ENCODE results near the gene IRAK1.

IRAK1 gene

GRCh38 chrX:154029439-154029838, 9.7 kb upstream of the IRAK1 start:
- TF ChIP-seq, protein P1, sequence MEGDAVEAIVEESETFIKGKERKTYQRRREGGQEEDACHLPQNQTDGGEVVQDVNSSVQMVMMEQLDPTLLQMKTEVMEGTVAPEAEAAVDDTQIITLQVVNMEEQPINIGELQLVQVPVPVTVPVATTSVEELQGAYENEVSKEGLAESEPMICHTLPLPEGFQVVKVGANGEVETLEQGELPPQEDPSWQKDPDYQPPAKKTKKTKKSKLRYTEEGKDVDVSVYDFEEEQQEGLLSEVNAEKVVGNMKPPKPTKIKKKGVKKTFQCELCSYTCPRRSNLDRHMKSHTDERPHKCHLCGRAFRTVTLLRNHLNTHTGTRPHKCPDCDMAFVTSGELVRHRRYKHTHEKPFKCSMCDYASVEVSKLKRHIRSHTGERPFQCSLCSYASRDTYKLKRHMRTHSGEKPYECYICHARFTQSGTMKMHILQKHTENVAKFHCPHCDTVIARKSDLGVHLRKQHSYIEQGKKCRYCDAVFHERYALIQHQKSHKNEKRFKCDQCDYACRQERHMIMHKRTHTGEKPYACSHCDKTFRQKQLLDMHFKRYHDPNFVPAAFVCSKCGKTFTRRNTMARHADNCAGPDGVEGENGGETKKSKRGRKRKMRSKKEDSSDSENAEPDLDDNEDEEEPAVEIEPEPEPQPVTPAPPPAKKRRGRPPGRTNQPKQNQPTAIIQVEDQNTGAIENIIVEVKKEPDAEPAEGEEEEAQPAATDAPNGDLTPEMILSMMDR (IDR thresholded peaks at IDR 0.05): no peak

- TF ChIP-seq, protein P1 (IDR thresholded peaks at IDR 0.05): no peak
These were observed 8.9 kb upstream of the IRAK1 start for GRCh38 chrX:154028502-154029184.

GRCh38 chrX:154027986-154028385, 8.3 kb upstream of the IRAK1 start:
- TF ChIP-seq, protein P1 (IDR thresholded peaks at IDR 0.05): no peak

- TF ChIP-seq, protein P1 (IDR thresholded peaks at IDR 0.05): no peak
These were observed 7.3 kb upstream of the IRAK1 start for GRCh38 chrX:154027022-154027402.

DNA sequence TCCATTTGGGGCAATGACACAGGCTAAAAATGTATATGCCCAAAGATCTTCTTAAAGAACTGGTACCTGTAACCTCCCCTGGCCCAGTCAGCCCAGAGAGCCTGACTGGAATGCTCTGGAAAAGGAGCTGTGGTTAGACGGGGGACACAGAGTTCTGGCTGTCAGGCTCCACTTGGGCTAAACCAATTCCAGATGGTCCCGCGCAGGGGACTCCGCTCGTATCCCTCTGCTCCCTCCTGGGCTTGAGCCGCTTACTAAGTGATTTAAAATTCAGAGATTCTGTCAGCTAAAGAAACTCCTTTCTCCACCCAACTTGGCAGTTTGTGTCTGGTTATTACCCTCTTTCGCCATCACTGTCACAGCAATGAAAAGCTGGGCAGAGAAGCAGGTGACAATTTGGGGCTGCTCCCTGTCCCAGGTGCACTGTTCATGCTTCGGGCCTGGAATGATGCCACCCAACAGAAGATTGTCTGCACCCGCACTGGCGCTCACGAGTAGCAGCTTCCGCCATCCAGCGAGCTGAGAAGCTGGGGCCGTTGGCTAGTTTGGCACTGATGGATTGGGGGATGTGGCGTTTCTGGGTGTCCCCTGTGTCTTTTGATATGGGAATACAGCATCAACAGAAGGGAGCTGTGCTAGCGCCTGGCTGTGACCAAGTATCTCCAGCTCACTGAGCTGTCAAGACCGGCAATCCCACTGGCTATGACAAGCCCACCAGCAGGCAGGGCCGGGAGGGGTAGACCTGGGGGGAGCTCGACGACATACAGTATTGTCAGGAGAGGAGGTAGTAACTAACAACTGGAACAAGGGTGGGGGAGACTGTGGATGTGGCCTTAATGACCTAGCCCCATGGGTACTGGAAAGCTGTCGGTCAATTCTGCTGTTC, 6.7 kb upstream of the IRAK1 start:
- TF ChIP-seq, protein P1 (IDR thresholded peaks at IDR 0.05): no peak

DNA sequence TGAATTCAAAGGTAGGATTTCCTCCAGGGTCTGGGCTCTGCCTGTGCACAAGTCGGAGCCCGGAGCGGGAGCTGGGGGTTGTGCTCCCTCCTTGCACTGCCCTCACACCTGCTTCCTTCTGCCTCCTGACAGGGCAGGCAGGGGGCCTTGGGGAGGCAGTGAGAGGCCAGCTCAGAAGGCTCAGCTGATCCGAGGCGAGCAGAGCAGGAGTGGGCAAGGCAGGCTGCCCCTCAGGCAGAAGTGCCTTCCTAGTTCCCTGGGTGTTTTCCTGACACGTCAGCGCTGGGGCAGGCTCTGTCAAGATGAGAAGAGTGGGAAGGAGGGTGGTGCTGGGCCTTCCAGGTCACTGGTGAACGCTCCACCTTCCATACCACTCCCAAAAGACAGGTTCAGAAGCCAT, 5.5 kb upstream of the IRAK1 start:
- TF ChIP-seq, protein P1 (IDR thresholded peaks at IDR 0.05): no peak

GRCh38 chrX:154024271-154024670, 4.6 kb upstream of the IRAK1 start:
- TF ChIP-seq, protein P1 (IDR thresholded peaks at IDR 0.05): no peak

Measured in LNCAP (cell line).